NCI-H2196 treated with DMSO at 0.1 percent for 48 hours (cell line): Measurements from ENCODE around the gene CRELD2.

Experiments
- DNase-seq: peaks from one replicate; lab custom pipeline; 2025; ENCODE audit not compliant: unreplicated experiment; lab: John Stamatoyannopoulos, UW

The CRELD2 gene, protein sequence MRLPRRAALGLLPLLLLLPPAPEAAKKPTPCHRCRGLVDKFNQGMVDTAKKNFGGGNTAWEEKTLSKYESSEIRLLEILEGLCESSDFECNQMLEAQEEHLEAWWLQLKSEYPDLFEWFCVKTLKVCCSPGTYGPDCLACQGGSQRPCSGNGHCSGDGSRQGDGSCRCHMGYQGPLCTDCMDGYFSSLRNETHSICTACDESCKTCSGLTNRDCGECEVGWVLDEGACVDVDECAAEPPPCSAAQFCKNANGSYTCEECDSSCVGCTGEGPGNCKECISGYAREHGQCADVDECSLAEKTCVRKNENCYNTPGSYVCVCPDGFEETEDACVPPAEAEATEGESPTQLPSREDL

DNA sequence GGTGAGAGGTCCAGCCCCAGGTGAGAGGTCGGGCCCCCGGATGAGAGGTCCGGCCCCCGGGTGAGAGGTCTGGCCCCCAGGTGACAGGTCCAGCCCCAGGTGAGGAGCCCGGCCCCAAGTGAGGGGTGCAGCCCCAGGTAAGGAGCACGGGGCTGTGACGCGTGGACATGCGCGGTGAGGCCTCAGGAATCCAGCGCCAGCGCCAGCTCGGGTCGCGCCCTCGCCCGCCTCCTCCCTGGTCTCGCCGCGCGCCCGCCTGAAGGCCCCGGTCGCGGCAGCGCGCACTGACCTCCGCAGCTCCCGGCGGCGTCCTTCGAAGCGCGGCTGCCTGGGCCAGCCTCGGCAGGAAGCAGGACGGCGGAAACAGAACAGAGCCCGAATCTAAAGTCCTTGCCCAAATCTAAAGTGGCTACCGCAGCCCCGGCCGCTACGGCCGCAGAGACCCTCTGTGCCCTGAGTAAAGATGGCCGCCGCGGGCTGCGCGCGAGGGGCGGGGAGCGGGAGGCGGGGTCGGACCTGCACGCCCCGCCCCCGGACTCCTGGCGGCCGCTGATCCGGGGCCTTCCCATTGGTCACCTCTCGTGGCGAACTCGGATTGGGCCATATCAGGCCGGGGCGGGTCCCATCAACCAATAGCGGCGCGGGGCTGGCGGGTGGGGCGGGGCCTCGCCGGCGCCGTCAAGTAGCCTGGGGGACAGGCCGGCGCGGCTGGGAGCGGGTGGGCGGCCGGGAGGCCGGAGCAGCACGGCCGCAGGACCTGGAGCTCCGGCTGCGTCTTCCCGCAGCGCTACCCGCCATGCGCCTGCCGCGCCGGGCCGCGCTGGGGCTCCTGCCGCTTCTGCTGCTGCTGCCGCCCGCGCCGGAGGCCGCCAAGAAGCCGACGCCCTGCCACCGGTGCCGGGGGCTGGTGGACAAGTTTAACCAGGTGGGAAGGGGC is at the start of gene CRELD2, which contains the start of gene ALG12:
Gene CRELD2, plus strand, starts transcription at position 661 of the 937 bp plus-strand sequence. Its CDS starts 136 bp downstream, at position 797.
Gene ALG12, minus strand, starts transcription at position 465 of the 937 bp plus-strand sequence. CDS start 4,673 bp downstream, outside the sequence.
- DNase-seq: peak; percentile 63

DNA sequence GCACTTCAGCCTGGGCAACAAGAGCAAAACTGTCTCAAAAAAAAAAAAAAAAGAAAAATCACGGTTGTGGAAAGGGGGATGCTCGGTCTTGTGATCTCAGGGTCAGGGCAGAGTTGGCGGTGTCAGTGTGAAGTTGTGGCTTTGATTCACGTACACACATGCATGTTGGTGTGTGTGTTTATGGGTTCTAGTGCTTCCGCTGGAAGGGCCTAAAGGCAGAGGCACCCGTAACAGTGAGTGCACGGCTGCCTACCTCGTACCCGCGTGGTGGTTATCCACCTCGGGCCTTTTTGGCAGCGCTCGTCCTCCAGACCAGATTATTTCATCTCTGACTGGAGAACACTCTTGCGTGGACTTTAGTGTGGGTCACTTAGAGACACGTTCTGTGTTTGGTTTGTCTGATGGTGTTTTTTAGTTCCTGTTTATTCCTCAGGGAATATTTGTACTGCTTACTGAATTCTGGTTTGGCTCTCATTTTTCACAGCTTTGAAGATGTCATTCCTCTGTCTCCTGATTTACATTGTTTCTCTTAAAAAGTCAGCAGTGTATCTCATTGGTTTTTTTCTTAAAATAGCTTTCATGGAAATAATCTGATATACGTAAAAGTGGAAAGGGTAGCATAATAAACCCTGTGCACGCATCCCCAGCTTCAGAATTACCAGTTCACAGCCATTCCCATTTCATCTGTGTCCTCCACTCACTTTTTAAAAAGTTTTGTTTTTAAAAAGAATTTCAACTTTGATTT is 49.2 kb upstream of the CRELD2 start:
- DNase-seq: no peak

DNA sequence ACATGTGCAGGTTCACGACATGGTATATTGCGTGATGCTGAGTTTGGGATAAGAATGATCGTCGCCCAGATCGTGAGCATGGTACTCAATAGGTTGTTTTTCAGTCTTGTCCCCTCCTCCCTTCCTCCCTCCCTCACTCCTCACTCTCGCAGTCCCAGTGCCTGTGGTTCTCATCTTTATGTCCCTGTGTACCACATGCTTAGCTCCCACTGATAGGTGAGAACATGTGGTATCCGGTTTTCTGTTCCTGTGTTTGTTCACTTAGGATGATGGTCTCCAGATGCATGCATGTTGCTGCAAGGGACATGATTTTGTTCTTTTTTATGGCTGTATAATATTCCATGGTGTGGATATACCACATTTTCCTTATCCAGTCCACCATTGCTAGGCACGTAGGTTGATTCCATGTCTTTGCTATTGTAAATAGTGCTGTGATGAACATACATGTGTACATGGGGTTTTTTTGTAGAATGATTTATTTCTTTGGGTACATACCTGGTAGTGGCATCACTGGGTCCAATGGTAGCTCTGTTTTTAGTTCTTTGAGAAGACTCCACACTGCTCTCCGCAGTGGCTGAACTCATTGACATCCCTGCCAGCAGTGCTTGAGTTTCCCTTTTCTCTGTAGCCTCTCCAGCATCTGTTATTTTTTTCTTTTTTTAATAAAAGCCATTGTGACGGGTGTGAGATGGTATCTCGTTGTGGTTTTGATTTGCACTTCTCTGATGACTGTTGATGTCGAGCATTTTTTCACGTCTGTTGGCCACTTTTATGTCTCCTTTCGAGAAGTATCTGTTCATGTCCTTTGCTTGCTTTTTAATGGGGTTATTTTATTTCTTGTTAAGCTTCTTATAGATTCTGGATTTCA is 48.4 kb upstream of the CRELD2 start:
- no peak for DNase-seq

DNA sequence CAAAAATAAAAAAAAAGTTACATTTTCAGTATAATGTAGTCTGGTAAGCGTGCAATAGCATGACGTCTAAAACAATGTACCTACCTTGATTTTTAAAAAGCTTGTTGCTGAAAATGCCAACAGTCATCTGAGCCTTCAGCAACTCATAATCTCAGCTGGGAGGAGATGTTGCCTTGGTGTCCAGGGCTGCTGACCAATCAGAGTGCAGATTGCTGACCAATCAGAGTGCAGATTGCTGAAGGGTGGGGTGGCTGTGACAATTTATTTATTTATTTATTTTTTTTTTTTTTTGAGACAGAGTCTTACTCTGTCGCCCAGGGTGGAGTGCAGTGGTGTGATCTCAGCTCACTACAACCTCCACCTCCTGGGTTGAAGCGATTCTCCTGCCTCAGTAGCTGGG is 47.0 kb upstream of the CRELD2 start:
- DNase-seq: no peak

DNA sequence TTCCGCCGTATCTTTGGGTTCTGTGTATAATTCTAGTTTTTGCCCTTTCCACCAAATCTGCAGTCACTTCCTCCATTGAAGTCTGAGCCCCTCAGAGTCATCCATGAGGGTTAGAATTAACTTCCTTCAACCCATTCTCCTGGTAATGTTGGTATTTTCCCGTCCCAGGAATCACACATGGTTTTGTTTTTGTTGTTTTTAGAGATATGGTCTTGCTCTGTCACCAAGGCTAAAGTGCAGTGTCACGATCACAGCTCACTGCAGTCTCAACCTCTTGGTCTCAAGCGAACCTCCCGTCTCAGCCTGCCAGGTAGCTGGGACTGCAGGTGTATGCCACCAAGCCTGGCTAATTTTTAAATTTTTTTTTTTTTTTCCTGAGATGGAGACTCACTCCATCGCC is 46.1 kb upstream of the CRELD2 start:
- no peak for DNase-seq

DNA sequence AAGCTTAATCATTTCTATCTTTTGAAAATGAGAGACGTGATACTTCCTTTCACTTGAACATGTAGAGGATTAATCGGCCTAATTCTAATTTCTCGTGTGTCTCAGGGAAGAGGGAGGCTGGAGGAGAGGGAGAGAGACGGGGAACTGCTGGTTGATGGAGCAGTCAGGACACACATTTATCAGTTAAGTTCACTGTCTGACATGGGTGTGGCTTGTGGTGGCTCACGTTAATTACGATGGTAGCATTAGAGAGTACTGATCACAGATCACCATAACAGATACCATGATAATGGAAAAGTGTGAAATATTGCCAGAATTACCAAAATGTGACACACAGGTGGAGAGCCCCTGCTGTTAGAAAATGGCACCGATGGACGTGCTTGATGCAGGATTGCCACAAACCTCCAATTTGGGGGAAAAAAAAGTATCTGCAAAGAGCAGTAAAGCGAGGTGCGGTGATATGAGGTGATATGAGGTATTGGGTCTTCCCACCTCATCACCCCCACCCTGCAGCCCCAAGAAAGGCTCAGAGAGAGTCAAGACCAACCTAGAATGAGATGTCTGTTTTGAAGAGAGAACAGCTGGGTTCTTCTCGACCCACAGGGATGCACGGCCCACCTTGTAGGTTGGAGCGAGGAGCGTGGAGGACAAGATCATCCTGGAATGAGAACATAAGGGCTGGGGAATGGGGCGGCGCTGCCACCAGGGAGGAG is 45.0 kb upstream of the CRELD2 start:
- DNase-seq: no peak

DNA sequence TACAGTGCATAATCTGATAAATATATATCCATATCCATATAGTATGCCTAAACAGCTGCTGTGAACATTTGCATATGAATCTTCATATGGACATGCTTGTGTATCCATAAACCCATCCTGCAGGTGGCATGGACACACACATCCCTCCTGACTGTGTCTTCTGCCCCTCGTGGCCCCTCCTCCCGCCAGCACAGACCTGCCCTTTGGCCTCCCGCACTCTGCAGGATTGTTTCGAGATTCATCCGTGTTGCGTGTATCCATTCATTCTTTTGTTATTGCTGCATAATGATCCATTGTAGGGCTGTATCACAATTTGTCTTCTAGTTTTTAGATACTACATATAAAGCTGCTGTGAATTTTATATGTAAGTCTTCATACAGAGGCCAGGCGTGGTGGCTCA is 40.8 kb upstream of the CRELD2 start:
- DNase-seq: no peak

DNA sequence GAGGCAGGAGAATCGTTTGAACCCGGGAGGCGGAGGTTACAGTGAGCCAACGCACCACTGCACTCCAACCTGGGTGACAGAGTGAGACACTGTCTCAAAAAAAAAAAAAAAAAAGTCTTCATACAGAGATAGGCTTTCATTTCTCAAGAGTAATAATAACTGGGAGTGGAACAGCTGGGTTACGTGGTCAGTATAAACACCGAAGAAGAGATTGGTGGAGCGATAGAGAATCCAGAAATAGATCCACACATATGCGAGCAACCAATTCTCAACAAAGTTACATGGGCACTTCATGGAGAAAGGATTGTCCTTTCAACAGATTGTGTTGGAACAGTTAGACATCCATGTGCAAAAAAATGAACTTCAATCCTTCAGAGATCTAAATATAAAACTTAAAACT is 40.2 kb upstream of the CRELD2 start:
- no peak for DNase-seq

DNA sequence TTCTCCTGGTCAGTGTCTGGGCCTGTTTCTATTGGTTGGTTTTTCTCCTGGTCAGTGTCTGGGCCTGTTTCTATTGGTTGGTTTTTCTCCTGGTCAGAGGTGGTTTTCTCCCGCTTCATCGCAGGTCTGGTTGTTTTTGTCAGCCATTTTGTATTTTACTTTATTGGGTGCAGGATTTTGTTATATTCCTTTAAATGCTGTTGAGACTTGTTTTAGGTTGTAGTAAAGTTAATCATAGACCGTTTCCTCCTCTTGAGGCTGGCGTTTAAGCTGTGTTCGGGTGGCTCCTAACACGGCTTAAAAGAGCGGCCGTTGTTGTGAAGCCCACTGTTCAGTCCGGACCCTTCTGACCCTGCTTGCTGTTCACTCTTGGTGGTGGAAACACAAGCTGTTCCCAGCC is 38.6 kb upstream of the CRELD2 start:
- no peak for DNase-seq

DNA sequence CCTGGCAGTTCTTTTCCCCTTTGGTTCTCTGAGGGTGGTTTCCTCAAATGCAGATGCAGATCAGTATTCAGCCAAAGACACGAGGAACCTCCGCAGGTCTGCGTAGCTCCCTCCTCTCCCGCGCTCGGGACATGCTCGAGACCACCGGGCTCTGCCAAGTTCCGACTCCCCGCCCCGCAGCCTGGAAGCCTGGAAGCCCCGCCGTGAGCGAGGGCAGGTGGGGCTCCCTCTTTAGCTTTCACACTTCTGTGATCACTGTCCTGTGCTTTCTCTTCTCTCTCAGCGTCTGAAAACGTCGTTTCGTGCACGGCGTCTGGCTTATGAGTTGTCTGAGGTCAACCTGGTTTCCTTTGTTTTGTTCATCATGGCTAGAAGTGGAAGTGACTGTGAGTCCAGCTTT is 38.2 kb upstream of the CRELD2 start:
- DNase-seq: no peak

DNA sequence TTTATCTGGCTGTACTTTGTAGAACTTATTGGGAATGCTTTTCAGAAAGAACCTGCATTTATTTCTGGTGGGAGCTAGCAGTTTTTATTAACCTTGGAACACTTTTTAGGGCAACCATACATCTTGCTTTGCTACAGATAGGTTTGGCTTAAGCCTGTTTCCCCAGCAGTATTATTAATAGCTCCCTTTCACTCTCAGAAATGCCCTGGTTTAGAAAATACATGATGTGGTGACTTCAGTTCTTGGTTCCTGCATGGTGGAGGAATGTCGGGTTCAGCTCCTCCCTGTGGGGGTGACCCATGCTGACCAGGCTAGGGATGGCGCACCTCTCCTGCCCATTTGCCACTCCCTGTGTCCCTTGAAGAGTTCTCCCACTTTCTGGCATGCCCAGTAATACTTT is 36.6 kb upstream of the CRELD2 start:
- DNase-seq: no peak

DNA sequence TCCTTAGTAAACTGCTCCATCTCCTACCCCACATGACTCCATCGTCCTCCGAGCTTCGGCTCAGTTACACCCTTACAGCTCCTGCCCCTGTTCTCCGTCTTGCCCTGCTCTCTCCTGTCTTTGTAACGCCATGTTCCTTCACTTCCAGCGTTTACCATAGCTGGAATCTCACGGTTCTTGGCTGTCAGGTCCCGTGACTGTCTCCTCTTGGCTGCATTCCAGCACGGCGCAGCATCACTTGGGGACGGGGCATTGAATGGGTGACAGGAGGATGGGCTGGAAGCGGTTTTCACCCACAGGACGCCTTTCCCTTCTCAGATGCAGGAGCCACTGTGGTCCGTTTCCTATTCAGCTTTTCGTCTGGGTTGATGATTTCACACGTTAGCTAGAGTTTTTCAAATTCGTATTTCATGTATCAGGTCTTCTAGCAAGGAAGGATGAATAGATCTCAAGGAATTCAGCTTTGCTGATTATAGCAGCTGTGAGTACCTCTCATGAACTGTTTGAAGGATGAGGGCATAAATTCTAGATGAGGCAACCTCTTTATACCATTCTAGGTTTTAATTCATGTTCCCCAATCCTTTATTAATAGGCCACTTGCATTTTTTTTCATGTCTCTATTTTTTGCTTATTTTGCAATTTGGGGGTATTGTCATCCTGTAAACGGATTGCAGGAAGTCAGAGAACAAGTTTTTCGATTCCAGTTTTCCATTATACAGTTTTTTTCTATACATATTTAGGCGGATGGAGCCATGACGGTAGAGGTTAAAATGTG is 35.7 kb upstream of the CRELD2 start:
- no peak for DNase-seq

DNA sequence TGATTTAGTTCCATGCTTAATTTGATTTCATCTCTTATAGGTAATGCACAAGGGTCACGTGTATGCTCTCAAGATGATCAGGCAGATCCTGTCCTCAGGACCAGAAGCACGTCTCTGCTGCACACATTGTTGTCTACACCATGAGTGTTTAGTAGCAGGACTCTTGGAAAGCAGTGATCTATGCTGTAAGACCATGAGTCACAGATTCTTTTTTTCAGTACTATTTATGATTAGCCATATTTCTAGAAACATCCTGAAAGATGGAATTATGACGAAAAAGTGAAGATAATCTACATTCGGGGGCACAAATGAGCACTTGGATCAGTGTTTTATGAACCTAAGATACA is 35.2 kb upstream of the CRELD2 start:
- no peak for DNase-seq

DNA sequence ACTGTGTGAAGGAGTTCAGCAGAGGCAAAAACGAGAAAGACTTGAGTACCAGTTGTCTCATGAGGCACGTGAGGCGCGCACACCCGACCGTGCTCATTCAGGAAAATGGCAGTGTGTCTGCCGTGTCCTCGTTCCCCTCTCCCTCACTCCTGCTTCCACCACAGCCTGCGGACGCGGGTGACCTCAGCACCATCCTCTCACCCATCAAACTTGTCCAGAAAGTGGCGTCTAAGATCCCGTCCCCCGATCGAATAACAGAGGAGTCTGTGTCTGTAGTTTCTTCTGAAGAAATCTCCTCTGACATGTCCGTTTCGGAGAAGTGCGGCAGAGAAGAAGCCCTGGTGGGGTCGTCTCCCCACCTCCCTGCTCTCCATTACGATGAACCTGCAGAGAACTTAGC is 34.4 kb upstream of the CRELD2 start:
- DNase-seq: no peak

DNA sequence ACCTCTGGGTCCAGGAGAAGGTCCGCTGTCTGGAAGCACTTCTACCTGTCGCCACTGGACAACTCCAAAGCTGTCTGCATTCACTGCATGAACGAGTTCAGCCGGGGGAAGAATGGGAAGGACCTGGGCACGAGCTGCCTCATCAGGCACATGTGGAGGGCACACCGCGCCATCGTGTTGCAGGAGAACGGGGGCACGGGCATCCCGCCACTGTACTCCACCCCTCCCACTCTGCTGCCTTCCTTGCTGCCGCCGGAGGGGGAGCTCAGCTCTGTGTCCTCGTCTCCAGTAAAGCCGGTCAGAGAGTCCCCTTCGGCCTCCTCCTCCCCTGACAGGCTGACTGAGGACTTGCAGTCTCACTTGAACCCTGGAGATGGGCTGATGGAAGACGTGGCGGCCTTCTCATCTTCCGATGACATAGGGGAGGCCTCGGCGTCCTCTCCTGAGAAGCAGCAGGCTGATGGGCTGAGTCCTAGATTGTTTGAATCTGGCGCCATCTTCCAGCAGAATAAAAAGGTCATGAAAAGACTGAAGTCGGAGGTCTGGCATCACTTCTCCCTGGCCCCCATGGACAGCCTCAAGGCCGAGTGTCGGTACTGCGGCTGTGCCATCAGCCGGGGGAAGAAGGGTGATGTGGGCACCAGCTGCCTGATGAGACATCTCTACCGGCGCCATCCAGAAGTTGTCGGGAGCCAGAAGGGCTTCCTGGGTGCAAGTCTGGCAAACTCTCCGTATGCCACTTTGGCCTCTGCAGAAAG is 33.8 kb upstream of the CRELD2 start:
- no peak for DNase-seq

DNA sequence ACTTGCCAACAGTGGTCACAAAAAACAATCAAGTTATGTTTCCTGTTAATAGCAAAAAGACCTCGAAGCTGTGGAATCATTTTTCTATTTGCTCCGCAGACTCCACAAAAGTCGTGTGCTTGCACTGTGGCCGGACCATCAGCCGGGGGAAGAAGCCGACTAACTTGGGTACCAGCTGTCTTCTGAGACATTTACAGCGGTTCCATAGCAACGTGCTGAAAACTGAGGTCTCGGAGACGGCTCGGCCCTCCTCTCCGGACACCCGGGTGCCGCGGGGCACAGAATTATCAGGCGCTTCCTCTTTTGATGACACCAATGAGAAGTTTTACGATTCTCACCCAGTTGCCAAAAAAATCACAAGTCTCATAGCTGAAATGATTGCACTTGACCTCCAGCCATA is 33.2 kb upstream of the CRELD2 start:
- DNase-seq: no peak

DNA sequence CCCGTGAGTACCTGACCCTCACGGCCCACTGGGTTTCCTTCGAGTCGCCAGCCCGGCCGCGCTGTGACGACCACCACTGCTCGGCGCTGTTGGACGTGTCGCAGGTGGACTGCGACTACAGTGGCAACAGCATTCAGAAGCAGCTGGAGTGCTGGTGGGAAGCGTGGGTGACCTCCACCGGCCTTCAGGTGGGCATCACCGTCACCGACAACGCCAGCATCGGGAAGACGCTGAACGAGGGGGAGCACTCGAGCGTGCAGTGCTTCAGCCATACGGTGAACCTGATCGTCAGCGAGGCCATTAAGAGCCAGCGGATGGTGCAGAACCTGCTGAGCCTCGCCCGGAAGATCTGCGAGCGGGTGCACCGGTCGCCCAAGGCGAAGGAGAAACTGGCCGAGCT is 32.6 kb upstream of the CRELD2 start:
- no peak for DNase-seq

DNA sequence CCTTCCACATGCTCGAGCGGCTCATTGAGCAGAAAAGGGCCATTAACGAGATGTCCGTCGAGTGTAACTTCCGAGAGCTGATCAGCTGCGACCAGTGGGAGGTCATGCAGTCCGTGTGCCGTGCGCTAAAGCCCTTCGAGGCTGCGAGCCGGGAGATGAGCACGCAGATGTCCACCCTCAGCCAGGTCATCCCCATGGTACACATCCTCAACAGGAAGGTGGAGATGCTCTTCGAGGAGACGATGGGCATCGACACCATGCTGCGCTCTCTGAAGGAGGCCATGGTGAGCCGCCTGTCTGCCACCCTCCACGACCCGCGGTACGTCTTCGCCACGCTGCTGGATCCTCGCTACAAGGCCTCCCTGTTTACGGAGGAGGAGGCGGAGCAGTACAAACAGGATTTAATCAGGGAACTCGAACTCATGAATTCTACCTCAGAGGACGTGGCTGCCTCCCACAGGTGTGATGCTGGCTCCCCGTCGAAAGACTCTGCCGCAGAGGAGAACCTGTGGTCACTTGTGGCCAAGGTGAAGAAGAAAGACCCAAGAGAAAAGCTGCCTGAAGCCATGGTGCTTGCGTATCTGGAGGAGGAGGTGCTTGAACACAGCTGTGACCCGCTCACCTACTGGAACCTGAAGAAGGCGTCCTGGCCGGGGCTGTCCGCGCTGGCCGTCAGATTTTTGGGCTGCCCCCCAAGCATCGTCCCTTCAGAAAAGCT is 31.9 kb upstream of the CRELD2 start:
- DNase-seq: no peak
